Measurements from ENCODE around the gene KLRB1. TPM values are rescaled to one million over a fixed set of nuclear protein-coding genes. Genes with fewer than 3 reads are reported as not detected.
"Not testable (repeated sequence)": the region's sequence is repeated elsewhere in the genome, so short reads cannot be mapped to it uniquely, and the experiment has no call there.

The KLRB1 gene
- total RNA-seq, 1 donor from 2014 or later, result not detected

DNA sequence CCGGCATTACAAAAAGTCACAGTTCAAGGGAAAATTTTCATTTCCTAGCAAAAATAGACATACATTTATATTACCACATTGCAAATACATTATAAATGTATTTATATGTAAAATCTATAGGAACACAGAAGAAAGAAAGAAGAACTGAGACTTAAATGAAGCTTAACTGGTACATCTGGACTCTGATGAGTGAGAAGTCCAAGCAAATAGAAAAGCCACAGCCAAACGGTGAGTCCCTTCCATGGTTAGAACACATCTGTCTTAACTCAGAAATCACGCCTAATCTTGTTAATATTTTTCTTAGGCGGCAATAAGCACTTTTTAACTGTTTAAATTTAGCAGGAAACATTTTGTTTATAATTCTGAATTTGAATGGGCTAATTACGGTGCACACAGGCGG, 9.4 kb upstream of the KLRB1 start:
- Mint-ChIP-seq H3K4me3 (no peak overlapping the region), H3K36me3 (peaks cover 13% of the 10 kb centered on the region), H3K4me1 (no peaks in the 10 kb centered on the region), H3K27me3 (ENCODE audit: low read depth) (peaks cover 1% of the 10 kb centered on the region), H3K27ac (no peak overlapping the region), H3K9me3 (peaks cover 22% of the 10 kb centered on the region)
- TF ChIP-seq, protein P1, sequence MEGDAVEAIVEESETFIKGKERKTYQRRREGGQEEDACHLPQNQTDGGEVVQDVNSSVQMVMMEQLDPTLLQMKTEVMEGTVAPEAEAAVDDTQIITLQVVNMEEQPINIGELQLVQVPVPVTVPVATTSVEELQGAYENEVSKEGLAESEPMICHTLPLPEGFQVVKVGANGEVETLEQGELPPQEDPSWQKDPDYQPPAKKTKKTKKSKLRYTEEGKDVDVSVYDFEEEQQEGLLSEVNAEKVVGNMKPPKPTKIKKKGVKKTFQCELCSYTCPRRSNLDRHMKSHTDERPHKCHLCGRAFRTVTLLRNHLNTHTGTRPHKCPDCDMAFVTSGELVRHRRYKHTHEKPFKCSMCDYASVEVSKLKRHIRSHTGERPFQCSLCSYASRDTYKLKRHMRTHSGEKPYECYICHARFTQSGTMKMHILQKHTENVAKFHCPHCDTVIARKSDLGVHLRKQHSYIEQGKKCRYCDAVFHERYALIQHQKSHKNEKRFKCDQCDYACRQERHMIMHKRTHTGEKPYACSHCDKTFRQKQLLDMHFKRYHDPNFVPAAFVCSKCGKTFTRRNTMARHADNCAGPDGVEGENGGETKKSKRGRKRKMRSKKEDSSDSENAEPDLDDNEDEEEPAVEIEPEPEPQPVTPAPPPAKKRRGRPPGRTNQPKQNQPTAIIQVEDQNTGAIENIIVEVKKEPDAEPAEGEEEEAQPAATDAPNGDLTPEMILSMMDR (IDR thresholded peaks at IDR 0.05; ENCODE audit: unreplicated experiment), result no peak
- DNase-seq (ENCODE audit: low spot score in 2 of 2, unreplicated experiment in 2 of 2), result no peak

DNA sequence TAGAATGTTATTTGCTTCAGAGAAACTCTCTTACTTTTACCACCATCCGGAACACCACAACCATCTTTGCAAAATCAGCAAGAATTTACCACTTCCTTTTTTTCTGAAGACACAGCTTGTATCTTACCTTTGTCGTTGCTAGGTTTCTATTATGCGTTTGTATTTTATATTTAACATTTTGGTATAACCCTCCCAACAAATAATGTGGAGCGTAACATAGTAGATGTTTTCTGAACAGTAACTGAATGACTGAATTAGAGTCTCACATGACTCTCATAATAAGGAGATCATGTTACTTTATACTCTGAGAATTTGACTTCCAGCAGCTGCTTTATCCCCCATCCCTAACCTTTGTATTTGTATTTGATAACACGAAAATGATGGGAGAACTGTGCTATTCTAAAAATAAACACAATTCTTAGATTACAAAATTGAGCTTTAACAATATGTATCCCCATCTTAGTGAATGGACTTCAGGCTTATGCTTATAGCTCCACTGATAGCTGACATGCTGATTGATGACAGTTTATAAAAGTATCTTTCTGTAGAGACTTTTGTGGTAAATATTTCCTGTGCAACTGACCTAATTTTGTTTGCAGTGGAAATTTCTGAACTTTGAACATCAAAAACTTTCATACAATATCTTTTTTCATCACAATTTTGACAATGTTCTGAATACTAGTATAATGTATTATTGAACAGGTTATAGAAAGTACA, 7.9 kb upstream of the KLRB1 start:
- peaks cover 1% of the 10 kb centered on the region for H3K27me3 Mint-ChIP-seq (ENCODE audit: low read depth)
- H3K4me1 Mint-ChIP-seq, result no peaks in the 10 kb centered on the region
- H3K9me3 Mint-ChIP-seq, result peaks cover 32% of the 10 kb centered on the region

DNA sequence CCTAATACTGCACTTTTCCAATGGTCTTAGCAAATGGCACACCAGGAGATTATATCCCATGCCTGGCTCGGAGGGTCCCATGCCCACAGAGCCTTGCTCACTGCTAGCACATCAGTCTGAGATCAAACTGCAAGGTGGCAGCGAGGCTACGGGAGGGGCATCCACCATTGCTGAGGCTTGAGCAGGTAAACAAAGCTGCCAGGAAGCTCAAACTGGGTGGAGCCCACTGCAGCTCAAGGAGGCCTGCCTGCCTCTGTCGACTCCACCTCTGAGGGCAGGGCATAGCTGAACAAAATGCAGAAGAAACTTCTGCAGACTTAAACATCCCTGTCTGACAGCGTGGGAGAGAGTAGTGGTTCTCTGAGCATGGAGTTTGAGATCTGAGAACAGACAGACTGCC, 2.9 kb upstream of the KLRB1 start:
- H3K27me3 Mint-ChIP-seq (ENCODE audit: low read depth); H3K4me3 Mint-ChIP-seq; DNase-seq (ENCODE audit: low spot score in 2 of 2, unreplicated experiment in 2 of 2); H3K36me3 Mint-ChIP-seq; H3K27ac Mint-ChIP-seq; H3K4me1 Mint-ChIP-seq: not testable (repeated sequence)
- H3K9me3 Mint-ChIP-seq, result peaks cover 34% of the 10 kb centered on the region

More for the DNA sequence above, 7.9 kb upstream of the KLRB1 start:
- Mint-ChIP-seq H3K4me3 (no peak overlapping the region), H3K36me3 (peaks cover 11% of the 10 kb centered on the region), H3K27ac (no peak overlapping the region)
- no peak for DNase-seq (ENCODE audit: low spot score in 2 of 2, unreplicated experiment in 2 of 2)
- TF ChIP-seq, protein P1 (IDR thresholded peaks at IDR 0.05; ENCODE audit: unreplicated experiment), result no peak

DNA sequence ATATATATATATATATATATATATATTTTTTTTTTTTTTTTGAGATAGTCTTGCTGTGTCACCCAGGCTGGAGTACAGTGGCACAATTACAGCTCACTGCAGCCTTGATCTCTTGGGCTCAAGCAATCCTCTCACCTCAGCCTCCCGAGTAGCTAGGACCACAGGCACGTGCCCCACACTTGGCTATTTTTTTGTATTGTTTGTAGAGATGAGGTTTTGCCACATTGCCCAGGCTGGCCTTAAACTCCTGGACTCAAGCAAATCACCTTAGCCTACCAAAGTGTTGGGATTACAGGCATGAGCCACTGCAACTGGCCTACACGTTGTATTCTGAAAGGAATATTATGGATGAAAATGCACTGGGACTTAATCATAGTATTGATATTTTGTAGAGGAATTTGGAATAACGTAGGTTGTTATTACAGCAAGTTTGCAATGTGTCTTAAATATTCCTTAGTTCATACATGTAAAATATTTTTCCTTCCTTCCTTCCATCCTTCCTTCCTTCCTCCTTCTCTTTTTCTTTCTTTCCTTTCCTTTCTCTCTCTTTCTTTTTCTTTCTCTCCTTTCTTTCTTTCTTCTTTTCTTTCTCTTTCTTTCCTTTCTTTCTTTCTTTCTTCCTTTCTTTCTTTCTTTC, 862 bp downstream of the KLRB1 start:
- H3K36me3 Mint-ChIP-seq, result peaks cover 7% of the 10 kb centered on the region
- TF ChIP-seq, protein P1 (IDR thresholded peaks at IDR 0.05; ENCODE audit: unreplicated experiment), result no peak
- no peak for DNase-seq (ENCODE audit: low spot score in 2 of 2, unreplicated experiment in 2 of 2)
- H3K9me3 Mint-ChIP-seq, result peaks cover 29% of the 10 kb centered on the region
- no peak overlapping the region for H3K4me3 Mint-ChIP-seq
- H3K4me1 Mint-ChIP-seq, result no peaks in the 10 kb centered on the region
- H3K27ac Mint-ChIP-seq, result no peak overlapping the region
- no peaks in the 10 kb centered on the region for H3K27me3 Mint-ChIP-seq (ENCODE audit: low read depth)

DNA sequence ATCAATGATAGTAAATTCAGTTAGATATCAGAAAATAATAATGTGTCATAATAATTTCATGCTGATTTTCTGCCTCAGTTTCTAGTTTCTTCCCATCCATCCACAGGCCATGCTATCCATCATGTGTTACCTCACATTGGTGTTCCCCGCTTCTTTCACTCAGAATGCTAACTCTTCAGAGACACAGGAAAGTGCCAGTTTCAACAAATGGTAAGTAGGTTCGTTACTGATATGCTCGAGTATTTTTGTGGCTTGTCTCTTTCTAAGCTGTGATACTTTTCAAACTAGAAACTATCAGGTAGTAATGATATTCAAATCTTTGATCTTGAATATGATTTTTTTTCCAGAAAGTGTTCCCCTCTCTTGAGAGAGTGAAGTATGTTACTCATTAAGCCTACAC, 1.5 kb downstream of the KLRB1 start:
- Mint-ChIP-seq H3K4me3 (no peak overlapping the region), H3K27ac (no peak overlapping the region), H3K4me1 (no peaks in the 10 kb centered on the region), H3K36me3 (peaks cover 7% of the 10 kb centered on the region), H3K9me3 (peaks cover 23% of the 10 kb centered on the region), H3K27me3 (ENCODE audit: low read depth) (no peaks in the 10 kb centered on the region)
- TF ChIP-seq, protein P1 (IDR thresholded peaks at IDR 0.05; ENCODE audit: unreplicated experiment), result no peak
- no peak for DNase-seq (ENCODE audit: low spot score in 2 of 2, unreplicated experiment in 2 of 2)

DNA sequence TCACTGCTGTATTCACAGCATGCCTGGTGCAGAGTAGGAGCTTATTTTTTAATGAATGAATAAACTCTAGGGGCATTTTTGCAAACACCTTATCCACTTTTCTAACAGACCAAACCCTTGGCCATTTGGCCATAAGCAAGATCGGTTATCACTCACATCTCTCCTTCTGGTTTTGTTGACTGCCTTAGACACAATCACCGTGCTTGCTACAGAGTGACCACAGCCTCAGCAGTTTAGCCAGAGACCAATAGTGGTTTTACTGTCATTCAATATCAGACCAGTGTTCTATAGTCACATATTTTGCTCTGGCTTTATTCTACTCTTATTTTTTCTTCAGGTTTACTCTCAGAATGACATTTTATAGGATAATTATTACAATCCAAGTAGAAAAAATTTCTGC, 2.2 kb downstream of the KLRB1 start:
- DNase-seq (ENCODE audit: low spot score in 2 of 2, unreplicated experiment in 2 of 2), result no peak
- Mint-ChIP-seq H3K4me1 (no peaks in the 10 kb centered on the region), H3K27me3 (ENCODE audit: low read depth) (no peaks in the 10 kb centered on the region), H3K27ac (no peak overlapping the region), H3K9me3 (peaks cover 19% of the 10 kb centered on the region), H3K36me3 (peaks cover 7% of the 10 kb centered on the region), H3K4me3 (no peak overlapping the region)
- TF ChIP-seq, protein P1 (IDR thresholded peaks at IDR 0.05; ENCODE audit: unreplicated experiment), result no peak
